ELR (cell line): ENCODE measurements around the gene LY6G6D.
"Not testable (repeated sequence)": the region's sequence is repeated elsewhere in the genome, so short reads cannot be mapped to it uniquely, and the experiment has no call there.

Source experiments
- DNase-seq: peaks from one replicate; pipeline ENCODE4 v3.0.0-alpha.2; 2015; ENCODE audit warnings: low read depth

The LY6G6D gene

DNA sequence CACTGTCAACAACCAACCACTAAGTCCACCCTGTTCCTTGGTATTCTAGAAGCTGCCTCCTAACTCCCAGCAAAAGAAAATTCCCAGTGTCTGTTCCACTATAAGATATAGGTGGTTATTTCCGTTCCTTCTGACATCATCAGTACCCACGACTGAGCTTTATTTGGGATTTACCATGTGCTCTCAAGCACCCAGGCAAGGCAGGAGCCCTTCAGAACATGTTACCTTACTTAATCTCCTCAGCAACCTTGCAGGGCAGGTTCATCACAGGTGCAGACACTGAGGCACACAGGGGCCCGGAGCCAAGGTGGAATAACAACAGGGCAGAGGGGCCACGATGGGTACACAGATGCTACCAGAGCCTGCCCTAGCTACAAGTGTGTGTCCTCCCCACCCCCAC is 22.8 kb upstream of the LY6G6D start:
- DNase-seq: no peak

DNA sequence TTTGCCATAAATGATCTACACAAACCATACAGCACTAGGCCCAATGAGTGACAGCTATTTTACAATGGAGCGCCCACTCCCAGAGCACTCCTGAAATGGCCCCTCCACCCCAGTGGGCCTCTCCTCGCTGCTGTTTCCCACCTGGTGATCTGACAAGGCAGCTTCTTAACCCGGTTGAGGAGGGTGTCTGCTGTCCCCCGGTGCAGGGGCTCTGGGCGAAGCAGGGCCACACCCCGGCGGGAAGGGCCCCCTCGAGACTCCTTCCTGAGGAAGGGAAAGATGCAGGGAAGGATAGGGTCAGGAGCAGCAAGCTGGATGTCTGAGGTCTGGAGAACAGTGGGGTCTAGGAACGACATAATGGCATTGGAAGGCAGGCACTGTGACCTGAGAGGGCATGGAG is 22.3 kb upstream of the LY6G6D start:
- no peak for DNase-seq

DNA sequence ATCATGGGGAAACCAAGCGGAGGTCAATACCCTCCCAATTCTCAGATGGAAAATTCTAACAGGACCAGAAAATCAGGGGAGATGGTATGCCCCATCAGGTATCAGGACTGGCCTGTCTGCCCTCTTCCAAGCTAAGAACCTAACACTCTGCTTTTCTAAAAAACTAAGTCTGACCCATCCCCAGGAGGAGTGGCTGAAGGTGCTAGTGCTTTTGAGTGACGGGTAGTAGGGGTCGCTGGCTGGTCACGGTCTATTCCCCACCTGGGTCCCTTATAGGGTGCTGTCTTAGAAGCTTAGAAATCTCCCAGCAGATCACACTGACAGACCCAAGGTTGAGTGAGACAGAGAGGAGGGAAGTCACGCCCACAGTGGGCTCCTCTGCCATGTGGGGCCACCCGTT is 21.6 kb upstream of the LY6G6D start:
- DNase-seq: no peak

DNA sequence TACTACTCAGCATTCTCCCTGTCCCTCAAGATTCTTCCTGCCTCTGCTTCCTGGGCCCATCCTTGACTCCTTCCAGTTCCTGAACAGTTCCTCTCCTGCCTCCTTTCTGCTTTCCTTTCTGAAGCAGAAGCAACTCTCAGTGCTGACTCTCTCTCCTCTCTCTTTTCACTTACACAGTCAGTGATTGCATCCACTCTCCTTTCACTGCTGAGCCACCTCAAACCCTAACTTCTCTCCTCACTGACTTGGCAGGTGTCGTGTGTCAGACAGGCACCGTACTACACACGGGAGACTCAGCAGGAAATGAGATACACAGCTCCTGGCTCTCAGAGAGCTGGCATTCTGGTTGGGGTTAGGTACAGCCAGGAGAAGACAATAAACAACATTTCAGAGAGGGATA is 17.6 kb upstream of the LY6G6D start:
- no peak for DNase-seq

DNA sequence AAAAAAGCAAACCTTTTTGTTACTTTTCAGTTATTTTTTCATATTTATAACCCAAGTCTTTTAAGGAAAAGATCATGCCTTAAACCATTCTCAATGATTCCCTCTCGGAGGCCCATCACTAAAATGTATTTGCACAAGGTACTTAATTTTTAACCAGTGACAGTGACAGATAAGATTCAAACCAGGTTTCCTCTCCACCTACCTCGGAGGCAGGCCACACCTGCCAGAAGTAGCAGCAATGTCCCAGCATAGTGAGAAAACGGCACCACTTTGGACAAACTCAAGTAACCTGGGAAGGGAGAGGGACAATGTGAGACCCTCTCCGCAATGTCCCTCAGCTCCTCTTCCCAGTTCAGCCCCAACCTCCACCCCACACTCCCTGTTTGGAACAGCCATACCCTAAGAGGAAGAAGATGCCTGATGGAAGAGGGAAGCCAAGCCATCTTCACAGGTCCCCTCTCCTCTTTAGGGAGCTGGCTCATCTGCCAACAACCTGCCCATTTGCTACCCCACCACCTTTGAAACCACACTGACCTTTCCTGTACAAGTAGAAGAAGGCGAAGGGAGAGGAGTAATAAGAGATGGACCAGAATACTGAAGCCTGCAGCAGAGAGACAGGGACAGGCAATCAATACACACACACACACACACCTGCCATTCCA is 14.3 kb upstream of the LY6G6D start:
- no peak for DNase-seq

DNA sequence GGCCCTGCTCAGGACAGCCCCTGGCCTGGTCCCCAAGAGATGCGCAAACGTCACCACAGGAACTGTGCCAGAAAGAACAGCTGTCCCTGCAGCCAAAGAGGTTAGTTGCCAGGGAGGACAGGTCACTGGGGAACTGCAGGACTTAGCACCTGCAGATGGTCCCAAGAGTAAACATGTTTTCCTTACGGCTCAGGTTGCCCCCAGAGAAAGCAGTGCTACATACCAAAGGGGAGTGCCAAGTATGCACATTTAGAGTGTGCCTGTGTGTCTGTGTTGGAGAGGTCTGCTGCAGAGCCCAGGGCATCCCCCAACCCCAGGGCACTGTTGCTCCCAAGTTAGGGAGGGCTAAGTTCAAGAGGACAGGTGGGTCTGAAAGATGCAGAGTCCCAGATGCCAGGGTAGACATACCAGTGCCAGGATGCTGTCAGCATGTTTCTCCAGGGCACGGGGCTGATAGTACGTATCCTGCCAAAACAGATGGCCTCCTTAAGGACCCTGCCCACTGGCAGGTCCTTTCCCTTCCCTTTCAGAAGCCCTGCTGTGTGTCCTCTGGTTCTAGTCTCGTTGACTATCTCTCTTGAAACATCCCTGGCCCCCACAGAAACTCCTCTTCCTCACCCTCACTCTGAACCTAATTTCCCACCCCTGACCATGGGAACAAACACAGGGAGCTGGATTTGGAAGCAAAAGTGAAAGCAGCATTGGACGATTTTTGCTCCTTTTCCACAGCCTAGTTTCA is 13.3 kb upstream of the LY6G6D start:
- DNase-seq: peak; percentile 39

DNA sequence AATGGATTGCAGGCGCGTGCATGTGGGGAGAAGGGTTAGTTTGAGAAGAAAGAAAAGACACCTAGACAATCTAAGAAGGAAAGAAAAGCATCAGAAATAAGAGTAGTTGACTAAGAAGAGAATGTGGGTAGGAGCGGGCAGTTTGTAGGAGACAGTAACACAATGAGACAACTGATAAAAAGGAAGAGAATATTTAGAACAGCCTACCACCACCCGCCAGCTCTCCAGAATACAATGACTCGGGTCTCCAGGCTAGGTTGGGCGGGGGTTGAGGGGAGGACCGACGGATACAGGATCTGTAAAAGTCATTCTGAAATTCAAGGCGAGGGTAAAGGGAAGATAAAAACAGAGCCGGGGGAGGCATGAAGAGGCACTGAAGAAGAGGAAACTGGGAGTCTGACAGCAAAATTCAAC is 12.7 kb upstream of the LY6G6D start:
- no peak for DNase-seq

DNA sequence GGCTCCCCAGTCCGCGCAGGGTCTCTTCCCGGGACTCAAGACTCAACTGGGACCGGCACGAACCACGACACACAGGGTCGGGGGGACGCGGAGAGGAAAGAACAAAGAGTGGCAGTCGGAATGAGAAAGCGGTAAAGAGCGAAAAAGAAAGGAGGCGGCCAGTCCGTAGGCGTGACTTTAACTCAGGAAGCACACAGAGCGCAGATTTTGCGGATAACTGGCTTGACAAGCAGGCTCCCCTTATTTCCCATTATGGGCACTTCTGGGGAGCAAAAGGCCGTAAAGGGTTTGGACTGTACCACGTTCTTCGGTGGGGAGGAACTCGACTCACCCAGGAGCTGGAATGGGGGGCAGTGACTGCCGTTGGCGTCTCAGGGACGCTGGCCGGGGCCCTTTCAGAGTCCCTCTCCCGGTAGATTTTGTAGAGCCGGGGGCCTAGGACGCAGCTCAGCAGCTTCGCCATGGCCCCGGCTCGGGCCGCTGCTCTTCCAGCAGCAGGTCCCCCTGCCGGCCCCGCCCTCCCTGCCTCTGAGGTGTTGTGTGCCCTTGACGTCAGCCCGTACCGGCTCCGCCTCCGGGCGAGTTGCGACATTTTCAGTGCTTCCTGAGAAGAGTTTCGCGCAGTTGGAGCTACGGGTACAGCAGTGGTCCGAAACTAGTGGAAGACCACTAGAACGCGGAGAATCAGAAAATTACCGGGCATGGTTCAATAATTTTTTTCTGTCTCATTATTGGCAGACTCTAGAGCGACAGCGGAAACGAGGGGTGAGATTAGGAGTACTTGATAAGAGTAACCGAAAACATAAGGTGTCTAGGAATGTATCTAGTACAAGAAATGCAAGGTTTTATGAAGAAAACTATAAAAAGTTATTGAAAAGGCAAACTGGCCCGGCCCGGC is 12.1 kb upstream of the LY6G6D start, which contains the start of gene ABHD16A:
ABHD16A (minus strand) TSS at position 506 of the 898 bp plus-strand sequence; CDS start at position 463, 43 bp downstream.
- DNase-seq: peak; percentile 99

DNA sequence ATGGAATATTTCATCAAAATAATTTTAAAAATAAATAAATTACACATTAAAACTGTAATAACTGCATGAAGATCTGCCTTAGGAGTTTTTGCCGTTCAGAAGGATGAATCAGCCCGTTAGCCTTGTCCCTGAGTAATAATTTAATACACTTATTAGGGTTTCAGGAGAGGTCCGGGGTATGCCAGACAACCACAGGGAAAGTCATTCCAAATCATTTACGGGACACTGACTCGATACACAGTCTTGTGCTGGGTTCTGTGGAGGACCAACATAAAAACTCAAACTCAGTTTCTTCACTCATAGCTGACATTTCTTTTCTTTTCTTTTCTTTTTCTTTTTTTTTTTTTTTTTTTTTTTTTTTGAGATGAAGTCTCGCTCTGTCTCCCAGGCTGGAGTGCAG is 9.2 kb upstream of the LY6G6D start:
- DNase-seq: peak; percentile 31

DNA sequence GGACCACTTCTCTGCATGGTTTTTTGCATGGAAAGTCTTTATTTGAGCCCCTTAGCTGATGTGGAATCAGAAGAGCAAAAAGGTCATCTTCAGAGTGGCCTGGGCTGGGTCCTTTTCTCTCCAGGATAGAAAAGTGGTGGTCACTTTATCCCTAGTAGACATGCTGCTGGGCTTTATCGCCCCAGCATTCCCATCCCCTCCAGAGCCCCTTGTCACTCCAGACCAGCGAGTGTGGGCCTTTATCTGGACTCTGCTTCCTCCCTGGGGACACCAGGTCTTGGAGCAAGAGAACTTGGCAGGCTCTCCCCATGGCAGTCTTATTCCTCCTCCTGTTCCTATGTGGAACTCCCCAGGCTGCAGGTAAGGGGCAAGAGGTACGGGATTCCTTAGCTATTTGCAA is 8.5 kb upstream of the LY6G6D start, which contains the start of gene LY6G6F:
LY6G6F (plus strand) TSS at position 268 of the 400 bp plus-strand sequence; CDS start at position 309, 41 bp downstream.
- no peak for DNase-seq

DNA sequence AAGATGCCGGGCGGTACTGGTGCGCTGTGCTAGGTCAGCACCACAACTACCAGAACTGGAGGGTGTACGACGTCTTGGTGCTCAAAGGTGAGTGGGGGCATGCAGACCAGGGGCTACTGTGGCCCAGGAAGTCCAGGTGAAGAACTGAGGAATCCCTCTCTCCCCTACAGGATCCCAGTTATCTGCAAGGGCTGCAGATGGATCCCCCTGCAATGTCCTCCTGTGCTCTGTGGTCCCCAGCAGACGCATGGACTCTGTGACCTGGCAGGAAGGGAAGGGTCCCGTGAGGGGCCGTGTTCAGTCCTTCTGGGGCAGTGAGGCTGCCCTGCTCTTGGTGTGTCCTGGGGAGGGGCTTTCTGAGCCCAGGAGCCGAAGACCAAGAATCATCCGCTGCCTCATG is 7.4 kb upstream of the LY6G6D start:
- DNase-seq: no peak

DNA sequence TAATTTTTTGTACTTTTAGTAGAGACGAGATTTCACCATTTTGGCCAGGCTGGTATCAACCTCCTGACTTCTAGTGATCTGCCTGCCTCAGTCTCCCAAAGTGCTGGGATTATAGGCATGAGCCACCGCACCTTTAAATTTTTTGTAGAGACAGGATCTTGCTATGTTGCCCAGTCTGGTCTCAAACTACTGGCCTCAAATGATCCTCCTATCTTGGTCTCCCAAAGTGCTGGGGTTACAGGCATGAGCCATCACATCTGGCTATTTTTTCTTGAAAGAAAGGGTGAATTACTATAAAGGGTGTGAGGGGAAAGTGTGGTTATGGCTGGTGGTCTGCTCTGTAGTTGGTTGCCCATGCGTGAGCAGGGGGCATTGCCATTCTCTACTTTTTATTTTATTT is 6.9 kb upstream of the LY6G6D start:
- DNase-seq: no peak

DNA sequence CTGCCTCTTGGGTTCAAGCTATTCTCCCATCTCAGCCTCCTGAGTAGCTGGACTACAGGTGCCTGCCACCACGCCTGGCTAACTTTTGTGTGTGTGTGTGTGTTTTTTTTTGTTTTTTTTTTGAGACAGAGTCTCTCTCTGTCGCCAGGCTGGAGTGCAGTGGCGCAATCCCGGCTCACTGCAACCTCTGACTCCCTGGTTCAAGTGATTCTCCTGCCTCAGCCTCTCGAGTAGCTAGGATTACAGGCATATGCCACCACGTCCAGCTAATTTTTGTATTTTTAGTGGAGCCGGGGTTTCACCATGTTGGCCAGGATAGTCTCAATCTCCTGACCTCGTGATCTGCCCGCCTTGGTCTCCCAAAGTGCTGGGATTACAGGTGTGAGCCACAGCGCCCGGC is 6.0 kb upstream of the LY6G6D start:
- not testable (repeated sequence) for DNase-seq

DNA sequence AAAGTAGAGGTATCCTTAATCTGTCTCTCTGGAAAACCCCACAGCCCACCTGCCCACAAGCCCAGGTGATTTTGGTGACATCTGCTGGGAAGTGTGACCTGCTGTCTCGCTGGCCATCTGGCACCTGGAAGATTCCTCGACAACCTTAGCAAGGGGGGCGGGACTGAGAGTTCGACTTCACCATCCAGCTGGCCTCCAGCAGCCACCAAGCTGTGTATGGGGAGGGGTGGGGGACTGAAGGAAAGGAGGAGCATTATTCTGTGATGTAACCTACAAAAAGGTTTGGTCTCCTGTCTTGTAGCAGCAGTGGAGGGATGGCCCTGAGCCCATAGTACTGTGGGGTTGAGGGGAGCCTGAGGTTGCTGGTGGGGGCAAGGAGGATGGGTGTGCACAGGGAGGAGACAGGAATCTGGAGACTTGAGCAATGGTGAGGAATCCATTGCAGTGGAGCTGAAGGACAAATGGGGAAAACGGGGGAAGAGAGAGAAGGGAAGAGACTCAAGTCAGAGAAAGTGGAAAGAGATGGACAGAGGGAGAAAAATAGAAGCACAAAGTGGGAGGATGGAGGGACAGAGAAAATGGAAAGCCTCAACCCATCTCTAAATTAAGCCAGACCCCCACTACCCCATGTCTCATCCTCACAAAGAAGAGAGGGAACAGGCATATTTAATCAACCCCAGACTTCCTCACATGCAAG is 4.5 kb upstream of the LY6G6D start:
- no peak for DNase-seq

DNA sequence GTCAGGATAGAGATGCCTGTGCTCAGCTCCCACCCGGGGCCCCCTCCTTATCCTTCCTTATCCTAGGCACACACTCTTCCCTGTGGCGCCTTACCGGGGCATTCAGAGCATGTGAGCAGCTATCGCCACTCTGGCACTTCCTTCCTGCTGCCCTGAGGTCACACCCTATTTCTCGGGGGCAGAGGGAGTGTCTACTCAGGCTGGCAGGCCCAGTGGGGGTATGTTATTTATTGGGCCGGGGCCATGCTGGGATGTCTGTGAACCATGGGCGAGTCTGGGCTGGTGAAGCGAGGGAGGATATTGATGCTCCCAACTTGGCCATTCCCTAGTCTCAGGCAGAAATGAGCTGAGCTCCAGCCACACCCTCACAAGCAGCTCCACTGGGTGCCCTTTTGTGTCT is 3.9 kb upstream of the LY6G6D start:
- no peak for DNase-seq

DNA sequence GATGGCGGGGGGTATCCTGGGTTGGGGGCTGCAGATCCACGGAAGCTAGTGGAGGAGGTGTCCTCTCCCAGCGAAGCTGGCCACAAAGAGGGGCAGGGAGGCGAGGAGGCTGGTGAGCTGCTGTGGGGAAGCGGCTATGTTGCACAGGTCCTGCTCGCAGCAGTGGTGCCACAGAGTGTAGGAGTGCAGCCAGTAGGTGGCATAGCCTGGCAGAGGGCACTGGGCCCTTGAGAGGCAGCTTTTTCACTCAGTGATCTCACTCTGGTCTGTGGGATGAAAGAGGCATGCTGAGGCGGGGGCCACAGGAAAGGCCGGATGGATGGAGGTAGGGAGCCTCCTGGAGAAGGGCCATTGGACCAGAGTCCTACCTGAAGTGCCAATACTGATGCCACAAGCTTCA is 2.9 kb upstream of the LY6G6D start:
- no peak for DNase-seq

DNA sequence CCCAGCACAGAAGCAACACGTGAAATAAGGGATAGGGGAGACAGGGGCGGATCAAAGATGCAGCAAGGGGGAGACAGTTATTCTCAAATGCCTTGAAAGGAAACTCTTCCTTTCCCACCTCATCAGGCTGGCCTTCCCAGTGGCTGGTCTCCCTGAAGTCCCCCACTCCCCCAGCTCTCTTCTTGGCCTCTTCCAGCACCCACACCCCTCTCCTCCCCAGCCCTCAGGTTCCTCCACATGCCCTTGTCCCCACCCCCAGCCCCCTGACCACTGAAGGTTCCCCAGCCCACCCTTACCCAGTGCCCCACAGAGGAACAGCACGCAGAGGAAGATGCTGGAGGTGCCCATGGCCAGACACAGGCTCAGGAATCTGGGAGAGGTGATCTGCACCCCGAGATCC is 1.7 kb upstream of the LY6G6D start:
- no peak for DNase-seq

DNA sequence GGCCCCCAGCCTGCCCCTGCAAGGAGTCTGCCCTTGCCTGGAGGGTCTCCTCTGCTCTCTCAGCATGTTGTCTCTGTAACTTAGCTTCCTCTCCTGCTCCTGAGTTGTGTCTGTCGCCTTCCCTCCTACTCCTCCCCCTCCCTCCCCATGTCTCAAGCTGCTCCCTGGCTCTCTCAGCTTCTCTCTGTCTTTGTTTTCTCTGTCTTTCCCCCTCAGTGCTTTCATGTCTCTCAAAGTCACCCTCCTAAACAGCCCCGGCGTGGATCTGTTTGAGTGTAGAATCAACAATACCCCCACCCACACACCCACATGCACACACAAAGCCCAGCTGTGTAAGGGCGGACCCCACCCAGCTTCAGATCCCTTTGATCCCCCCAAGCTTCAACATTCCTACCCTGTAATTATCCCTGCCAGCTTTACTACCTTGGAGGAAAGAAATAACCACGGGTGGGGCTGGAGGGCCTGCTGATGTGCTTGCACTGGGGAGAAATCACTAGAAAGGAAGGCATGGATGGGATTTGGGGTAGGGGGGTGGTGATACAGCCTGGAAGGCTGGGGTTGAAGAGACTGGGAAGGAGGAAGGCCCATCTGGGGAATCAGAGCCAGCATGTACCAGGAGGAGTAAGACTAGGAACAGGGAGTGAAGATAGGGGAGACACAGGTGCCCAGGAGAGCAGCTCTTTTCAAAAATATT is 1.0 kb upstream of the LY6G6D start:
- DNase-seq: no peak

DNA sequence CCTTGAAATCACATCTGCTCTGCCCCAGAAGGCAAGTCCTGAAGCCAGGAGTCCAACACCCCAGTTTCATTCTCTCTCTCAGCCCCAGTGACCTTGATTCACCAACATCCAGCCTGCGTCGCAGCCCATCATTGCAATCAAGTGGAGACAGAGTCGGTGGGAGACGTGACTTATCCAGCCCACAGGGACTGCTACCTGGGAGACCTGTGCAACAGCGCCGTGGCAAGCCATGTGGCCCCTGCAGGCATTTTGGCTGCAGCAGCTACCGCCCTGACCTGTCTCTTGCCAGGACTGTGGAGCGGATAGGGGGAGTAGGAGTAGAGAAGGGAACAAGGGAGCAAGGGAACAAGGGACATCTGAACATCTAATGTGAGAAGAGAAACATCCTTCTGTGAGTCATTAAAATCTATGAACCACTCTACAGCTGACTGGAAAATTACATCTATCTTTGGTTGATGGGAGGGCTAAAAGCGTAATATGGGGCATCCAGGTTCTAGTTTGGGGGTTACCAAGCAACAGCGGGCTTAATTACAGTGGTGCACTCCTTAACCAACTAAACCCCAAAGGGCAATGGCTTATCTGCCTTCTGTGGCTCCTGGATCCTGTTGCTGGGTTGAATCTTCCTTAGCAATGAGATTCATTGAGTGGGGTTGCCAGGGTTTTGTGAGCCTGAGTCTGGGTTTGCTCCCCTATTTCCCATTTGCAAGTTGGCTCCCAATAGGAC is 2.5 kb downstream of the LY6G6D start:
- no peak for DNase-seq

DNA sequence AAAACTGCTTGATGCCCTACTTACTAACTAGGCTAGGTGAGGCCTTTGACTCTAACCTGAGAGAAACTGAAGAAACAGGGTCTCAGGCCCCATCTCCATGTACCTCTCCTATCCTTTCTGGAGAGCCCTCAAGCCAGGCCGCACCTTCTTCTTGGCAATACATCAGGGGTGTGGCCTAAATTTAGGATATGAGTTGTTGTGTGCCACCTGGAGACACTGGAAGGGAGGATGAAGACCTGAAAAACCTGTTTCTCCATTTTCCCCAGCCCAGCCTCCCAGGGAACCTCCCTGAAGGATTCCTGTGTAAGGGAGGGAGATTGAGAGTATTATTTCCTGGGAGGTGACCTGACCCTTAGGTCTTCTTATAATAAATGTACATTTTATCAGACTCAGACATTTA is 3.1 kb downstream of the LY6G6D start:
- DNase-seq: no peak

DNA sequence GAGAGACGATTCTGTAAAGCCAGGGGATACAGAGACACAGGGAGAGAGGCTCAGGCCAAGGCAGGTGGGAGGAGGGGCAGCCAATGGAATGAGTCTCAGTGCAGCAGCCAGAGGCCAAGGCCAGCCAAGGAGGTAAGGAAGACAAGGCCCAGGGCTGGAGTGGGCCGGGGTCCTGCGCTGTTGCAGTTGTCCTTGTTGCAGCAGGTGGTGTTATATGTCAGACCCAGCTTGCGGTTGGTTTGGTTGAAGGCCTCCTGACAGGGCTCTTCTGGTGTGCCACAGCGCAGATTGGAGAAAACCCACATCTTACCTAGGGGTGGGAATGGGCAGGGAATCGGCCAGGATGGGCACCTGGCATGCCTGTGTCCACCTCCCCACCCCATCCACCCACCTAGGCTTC is 3.9 kb downstream of the LY6G6D start:
- no peak for DNase-seq
